Measurements from ENCODE around the gene CORO1C.

Gene CORO1C

DNA sequence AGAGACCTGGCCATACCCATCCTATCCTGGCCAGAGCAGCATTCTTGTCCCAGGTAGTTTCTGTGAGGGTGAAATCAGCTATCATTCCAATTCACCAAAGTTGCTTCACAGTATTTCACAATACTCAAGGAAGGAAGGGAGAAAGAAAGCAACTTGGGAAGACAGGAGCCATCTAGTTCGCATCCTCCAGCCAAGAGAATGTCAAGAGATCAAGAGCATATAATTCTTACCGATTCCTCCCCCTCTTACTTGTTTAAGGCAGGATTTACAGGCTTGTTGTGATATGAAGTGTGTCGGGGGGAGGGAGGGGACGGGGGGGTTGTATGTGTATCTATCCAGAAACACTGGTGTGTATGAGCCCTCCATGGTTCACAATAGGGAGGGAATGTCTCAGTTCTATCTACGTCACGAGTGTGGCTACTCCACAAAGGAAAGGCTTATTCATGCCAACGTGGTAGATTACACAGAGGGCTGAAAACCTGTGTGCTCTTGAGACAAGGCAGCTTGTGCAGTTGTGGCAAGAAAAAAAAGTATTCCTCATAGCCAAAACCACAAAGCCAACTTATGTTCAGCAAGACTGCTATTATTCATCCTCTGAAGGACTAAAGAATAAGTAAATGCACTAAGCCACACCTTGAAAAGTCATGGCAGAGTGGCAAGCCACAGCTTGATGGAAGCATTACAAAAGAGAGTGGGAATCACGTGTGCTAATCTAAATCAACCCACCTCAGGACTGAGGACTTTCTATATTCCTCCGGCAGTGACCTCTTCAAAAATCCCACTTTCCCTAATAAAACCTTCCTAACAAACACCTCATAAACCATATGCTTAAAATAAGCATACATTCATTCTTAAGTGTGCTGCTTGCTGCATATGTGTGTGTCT is 35.0 kb downstream of the CORO1C start:
- no peak for DNase-seq (ENCODE audit: low spot score)

DNA sequence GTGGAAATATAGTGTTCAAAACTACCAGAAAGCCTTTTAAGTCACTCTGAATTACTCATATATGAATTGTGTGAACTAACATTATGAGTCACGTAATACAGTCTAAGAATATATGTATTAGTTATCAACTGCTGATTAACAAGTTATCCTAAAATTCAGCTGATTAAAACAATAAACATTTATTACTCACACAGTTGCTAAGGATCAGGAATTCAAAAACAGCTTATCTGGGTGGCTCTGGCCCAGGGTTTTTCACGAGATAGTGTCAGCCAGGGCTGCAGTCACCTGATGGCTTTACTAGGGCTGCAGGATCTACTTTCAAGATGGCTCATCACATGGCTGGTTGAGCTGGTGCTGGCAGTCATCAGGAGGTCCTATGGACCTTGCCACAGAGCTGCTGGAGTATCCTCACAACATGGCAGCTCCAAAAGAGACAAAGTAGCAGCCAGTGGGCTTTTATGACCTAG is 36.5 kb downstream of the CORO1C start:
- DNase-seq (ENCODE audit: low spot score) = no peak

DNA sequence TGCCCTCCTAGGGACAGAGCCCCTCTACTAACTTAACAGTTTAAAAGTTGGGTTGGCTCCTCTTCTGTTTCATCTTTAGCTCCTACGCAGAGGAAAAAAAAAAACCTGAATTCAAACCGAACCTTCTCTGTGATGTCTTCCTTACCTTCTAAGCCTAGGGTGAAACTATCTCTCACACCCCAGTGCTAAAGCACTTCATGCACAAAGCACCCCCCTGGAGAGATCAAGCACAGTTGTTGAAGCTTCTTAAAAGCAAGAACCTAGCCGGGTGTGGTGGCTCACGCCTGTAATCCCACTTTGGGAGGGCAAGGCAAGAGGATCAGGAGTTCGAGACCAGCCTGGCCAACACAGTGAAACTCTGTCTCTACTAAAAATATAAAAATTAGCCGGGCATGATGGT is 37.6 kb downstream of the CORO1C start:
- DNase-seq (ENCODE audit: low spot score) = no peak

DNA sequence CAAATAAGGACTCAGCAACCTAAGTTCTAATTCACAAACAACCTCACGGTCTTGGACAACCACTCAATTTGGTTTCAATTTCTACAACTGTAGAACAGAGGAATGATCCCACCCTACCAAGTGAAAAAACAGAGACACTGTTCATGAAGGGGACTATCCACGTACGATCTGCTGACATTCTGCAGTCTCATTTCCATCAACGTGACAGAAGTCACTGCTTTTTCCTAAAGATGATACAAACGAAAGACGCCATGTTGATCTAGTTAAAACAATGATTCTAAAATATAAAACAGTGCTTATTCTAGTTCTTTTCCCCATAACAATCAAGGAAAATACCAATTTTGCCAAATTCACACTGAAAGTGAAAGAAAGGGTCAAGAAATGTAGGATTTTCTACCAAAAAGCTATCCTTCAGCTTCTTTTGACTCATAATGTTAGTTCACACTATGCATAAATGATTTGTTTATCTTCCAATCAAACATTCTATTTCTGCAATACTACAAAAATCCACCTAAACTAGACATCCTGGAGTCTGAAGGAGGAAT is 38.1 kb downstream of the CORO1C start:
- DNase-seq (ENCODE audit: low spot score) = no peak

DNA sequence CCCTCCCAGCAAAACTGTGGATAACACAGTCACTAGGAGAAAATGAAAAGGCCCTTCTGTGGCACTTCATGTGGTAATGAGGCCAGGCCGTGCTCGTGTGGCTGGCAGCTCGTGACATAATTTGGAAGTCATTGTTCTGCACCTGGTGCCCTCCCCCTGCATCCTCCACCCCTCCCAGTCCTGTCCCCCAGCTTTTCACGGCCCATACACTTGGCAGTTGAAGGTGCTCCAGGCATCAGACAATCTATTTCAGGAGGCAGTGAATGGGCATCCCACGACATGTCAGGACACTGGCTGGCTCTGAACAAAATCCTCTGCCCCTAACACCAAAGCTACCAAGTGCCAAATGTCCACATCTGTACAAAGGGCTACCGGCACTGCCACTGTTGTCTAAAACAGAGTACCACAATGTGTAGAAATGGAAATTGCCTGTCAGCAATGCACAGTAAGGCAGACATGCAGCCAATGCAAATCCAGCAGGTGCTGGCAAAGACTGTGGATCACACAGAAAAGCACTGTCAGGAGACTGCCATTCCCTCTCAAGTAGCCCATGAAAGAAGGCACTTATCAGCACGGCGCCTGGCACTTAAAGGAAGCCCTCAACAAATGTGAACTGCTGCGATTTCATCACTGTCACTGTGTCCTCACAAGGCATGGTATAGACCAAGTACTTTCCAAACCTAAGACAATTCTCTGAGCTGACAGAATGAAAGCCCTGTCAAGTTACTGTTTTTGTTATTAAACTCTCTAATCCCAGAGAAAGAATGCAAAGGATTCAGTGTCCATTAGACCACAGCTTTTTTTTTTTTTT is 39.1 kb downstream of the CORO1C start:
- DNase-seq (ENCODE audit: low spot score) = peak; percentile 84

DNA sequence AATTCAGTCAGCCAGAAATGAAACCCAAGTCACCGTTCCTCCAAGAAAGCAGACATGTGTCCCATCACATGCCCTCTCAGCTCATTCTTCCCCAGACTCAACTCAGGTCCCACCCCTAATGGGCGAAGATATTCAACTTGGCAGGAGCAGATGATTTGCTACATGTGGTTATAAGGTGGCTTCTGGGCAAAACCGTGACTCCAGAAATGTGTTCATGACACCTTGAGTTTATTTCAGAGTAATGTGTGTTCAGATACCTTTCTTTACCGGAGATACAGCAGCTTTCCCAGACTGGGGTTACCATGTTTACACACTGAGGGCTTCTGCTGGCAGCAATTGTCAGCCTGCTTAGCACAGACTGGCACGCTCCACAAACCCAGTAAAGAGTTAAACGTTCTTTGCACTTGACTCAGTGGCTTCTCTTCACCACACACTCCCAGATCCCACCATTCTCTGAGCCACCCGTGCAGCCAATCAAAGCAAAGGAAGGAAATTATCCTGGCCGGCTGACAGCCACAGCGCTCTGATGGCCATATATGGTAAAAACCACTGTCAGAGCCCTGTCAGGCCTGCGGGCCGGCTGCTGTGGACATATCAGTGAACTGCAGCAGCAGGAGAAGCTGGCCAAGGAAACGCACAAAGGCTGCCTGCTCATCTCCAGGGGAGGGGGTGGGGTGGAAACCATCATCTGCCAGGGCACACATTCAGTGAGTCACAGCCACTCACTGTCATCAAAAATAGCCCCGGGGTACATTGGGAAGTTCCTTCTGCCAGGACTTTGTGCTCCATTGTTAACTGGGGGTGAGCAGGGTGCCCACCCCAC is 39.9 kb downstream of the CORO1C start:
- peak; percentile 98 for DNase-seq (ENCODE audit: low spot score)

DNA sequence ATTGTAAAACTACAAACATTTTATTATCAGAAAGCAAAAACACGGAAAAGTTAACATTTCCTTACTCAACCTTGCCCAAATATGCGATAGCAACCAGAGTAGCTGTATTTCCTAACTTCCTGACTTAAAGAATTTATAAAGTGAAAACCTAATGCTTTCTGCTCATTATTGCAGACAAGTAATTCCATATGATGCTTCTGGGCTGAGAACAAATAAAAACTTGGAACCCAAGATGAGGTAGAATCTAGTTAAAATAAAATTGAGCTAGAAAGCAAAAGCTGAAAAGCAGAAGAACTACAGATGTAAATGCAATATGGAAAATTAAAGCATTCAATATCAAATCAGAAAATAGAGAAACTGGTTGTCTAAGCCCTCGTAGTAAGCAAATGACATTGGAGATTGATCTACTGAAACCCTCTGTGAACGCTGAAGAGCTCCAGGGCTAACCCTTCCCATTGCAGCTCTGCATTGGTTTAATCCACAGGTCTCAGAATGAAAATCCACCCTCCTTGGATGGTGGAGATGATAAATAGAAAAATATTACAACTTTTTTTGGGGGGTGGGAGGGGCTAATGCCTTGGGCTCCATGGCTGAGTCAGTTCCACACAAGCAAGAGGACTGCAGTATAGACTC is 40.7 kb downstream of the CORO1C start:
- no peak for DNase-seq (ENCODE audit: low spot score)

DNA sequence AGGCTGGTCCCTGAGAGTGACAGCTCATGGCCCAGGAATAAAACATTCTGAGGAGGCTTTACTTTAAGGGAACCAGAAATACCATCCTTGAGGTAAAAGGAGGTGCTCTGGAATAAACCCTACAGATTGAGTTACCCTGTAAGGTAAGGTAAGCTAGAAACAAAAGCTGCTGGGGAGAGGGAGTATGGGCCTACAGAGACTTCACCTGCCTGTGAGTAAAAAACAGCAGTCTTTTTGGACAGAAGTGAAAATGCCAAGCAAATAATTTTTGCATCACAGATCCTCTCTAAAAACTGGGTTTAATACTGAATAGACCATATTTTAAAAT is 41.2 kb downstream of the CORO1C start:
- no peak for DNase-seq (ENCODE audit: low spot score)

DNA sequence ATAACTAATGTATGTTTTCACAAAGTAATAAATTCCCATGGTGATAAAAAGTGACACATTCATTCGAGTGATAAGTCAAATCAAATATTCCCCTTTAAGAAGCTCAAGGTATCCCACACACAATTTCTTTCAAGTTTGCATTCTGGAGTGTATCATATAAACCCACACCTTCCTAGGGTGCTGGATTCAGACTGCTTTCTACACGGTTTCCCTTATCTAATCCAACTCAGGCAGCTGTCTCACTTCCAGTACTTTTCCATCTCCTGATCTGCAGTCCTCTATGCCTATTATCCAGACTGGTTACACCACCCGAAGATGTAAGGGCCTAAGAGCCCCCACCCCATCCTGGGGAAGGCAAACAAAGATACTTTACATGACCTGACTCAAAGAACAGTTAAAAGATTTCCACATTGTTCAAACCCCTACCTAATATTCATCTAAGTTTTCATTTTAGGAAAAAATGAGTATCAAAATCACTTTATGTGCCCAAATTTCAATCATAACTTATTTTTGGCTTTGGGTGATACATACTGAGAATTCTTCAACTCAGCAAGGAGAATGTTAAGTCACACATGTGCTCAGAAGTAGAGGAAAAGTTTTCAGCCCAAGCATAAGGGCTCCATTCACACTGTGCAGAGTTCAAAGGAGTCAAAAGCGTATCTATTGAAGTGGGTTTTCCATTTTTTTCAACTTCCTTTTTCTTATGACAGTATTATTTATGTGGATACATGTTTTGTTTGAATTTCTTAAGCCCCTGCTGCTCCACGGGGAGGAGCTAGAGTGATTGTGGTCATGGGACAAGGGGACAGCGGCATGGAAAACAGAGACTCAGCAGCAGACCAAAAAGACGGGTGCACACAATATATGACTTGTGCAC is 41.8 kb downstream of the CORO1C start:
- peak; percentile 80 for DNase-seq (ENCODE audit: low spot score)

DNA sequence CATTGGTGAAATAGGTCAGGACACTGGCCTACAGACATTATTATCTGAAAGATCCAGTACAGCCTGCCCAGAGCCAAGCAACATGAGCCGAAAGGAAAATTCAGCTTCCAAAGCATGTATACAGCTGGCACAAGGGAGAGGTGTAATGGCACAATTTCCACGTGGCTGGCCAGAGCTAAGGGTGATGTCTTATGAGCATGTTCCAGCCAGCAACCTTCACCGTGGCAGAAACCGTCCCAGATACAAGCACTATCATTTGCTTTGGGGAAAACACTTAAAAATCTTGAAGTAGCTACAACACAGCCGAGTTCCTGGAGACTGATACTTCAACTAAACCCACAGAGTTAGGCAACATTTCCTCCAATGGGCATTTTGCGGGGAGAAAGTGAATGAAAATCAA is 44.5 kb downstream of the CORO1C start:
- no peak for DNase-seq (ENCODE audit: low spot score)

DNA sequence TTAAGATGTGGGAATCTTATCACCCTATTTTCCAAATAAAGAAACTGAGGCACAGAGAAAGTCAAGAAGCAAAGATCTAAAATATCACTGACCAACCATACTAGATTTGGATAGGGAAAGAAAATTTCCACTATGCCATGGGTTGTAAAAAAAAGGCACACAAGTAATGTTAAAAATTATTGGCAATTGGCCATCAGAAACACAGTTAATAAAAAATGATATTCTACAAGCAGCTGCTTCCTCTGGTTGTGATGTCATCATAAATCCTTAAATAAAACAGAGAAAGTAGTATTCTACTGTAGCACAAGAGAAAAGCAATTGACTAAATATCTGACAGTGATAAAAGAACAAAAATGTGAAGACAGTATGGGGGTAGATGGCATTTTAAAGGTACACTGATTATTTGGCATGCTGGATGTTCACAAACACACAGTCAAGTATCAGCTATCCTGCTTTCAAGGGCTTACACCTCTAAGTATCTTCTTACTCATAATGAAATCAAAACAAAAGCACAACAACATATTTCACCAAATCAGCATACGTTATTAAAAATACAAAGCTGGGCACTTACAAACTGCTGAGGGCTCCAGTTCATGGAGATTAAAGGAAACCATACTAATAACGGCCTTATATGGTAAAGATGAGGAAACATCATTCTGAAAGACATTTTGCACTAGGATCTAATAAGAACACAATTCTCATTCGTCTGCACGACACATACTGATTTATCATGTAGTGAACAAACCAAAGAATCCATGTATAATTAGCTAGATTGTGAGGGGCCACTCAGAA is 45.7 kb downstream of the CORO1C start:
- no peak for DNase-seq (ENCODE audit: low spot score)

DNA sequence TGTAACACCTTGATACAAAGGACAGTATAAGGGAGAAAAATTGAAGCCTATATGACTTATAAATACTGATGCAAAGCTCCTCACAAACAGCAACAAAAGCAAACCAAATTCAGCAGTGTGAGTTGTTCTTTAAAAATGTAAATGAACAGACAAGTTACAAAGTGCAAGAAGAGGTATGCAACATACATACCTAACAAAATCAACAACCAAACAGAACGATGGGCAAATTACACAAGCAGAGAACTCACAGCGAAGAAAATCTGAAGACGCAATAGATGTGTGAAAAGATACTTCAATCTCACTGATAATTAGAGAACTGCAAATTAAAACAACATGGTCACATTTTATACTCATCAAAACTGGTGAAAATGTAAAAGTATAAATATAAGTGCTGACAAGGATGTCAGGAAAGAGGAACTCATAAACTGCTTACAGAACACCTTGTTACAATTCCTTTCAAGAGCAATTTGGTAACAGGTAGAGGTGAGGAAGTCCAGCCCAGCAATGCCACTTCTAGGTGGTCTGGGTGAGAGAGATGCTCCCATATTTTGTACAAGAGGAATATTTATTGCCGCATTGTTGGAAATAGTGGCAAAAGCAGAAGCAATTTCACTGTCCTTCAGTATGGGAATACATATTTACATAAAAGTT is 47.3 kb downstream of the CORO1C start:
- DNase-seq (ENCODE audit: low spot score) = no peak

DNA sequence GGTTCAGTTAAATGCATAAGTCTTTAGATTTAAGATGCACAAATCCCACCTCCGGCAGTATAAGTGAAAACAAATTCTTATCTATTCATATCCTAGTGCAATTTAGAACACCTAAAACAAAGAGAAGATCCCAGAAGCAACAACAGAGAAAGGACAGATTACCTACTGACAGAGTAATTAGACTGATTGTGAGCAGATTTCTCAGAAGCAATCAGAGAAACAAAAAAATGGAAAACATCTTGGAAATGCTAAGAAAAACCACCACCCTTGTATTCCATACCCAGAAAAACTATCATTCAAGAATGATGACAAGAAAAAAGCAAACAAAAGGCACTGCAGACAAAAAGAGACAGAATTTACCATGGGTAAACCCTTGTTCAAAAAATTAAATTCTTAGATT is 50.0 kb downstream of the CORO1C start:
- no peak for DNase-seq (ENCODE audit: low spot score)

DNA sequence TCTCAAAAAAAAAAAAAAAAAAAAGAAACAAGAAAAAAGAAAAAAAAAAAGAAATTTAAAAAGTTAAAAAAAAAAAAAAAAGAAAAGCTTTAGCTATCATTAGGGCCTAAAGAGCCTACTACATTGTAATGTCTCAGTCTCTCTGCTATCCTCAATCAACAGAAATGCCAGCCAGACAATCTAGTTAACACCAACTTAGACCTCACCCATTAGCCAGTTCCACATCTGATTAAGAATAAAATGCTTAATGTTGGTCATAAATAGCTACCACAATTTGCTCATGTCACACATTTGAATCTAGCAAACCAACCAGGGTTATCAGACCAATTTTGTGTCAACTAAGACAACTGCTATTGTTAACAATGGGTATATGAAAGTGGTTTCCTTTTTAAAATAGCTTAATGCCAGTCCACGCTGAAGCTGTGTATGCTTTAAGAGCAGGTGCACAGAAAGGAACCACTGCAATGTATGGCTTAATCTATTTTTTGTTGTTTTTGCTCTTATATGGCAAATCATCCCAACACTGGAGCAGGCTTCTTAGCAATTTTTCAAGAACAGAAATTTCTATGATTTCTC is 52.1 kb downstream of the CORO1C start:
- DNase-seq (ENCODE audit: low spot score) = no peak

DNA sequence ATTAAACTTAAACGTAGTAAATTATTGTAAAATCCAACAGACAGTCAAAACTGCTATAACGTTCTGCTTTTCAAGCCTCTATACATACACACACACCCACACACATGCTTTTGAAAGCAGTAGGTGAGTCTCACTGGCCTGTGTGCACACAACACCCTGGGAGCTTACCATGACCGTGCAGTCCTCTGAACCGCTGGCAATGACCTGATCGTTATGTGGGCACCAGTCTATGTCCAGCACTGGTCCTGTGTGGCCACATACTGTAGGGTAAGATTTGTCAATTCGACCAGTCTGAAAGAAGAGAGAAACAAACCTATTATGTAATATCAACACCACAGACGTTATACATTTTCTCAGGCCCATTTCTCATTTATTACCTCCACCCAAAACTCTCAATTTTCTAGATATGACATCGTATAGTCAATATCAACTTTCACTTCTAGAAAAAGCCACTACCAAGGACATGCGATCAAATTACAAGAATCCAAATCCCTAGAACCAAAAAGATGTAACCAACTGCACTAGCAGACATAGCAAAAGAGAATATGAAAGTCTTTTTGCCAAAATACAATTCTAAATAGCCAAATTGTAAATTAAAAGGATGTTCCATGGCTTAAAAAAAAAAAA is 53.1 kb downstream of the CORO1C start:
- no peak for DNase-seq (ENCODE audit: low spot score)

DNA sequence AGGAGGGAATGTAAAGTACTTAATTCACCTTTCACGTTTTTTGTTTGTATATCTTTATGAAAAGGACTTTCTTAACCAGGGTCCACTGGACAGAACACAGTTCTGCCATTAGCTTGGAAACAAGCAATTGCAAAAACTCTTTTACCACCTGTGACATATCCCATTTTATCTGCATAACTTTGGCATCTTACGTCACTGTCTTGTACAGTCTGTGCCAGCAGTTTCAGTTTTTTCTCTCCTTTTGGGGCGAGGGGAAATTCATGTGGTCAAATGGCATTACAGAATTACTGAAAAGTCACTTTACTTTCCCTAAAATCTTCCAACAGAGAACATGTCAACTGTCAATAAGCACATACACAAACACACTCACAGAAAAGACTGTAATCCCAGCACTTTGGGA is 53.9 kb downstream of the CORO1C start:
- DNase-seq (ENCODE audit: low spot score) = no peak

DNA sequence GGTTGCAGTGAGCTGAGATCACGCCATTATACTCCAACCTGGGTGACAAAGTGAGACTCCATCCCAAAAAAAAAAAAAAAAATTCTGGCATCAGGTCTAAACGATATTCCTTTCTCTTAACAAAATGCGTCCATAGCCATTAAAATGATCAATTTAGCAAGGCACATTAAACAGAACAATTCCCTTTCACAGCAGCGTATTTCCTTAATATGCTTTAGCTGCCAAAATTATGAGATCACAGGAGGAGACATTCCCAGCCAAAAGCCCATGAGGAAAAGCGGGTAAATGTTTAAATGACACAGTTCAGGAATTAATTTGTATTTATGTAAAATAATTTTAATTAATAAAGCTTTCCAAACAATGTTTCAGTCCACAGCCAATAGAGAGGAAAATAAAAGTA is 54.6 kb downstream of the CORO1C start:
- DNase-seq (ENCODE audit: low spot score) = no peak

DNA sequence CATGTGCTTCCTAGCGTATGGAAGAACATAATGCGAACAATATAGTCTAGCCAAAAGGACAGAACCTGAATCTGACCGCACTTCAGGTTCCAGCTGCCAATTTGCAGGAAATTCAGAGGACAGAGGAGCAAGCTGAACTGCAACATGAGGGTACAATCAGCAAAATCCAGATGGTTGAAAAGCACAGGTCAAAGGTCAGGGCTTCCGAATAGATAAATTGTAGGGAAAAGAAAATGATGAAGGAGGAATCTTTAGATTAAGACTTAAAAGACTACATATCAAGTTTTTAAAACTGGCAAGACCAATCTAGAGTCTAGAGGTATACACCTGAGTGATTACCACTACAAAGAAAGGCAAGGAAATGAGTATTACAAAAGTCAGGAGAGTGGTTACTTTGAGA is 55.5 kb downstream of the CORO1C start:
- DNase-seq (ENCODE audit: low spot score) = no peak

All from Ammon's horn (tissue), 1 donor.